Stimulated activated naive CD8-positive, alpha-beta T cell treated with anti-CD3 and anti-CD28 coated beads, Interleukin-15, Interleukin-2, amounts not matched to agents 100 ng/mL and 50 ng/mL, for 24 hours (primary cell): ENCODE results near the gene AVPR1B.
A peak's percentile ranks its signal among the peaks of the same experiment; 100 is the strongest.
"Not testable (repeated sequence)": the region's sequence is repeated elsewhere in the genome, so short reads cannot be mapped to it uniquely, and the experiment has no call there.

Experiments
- H3K27ac Mint-ChIP-seq: one replicate; pipeline ENCODE4 v1.8.0; 2021; ENCODE audit warnings: mild to moderate bottlenecking, mixed read lengths
- H3K27me3 Mint-ChIP-seq: one replicate; pipeline ENCODE4 v1.8.0; 2021; ENCODE audit warnings: mixed read lengths
- H3K36me3 Mint-ChIP-seq: one replicate; pipeline ENCODE4 v1.8.0; 2021; ENCODE audit warnings: low read depth, mixed read lengths
- H3K4me1 Mint-ChIP-seq: one replicate; pipeline ENCODE4 v1.8.0; 2021; ENCODE audit warnings: low read depth, mixed read lengths
- H3K4me3 Mint-ChIP-seq: one replicate; pipeline ENCODE4 v1.8.0; 2021; ENCODE audit warnings: mild to moderate bottlenecking, mixed read lengths
- H3K9me3 Mint-ChIP-seq: one replicate; pipeline ENCODE4 v1.8.0; 2021; ENCODE audit warnings: mixed read lengths

Gene AVPR1B

GRCh38 chr1:206080026-206080820, 37.0 kb downstream of the AVPR1B start:
- Mint-ChIP-seq H3K27ac (no peak overlapping the region), H3K27me3 (no peaks in the 10 kb centered on the region), H3K4me3 (no peak overlapping the region), H3K36me3 (no peaks in the 10 kb centered on the region), H3K4me1 (peaks cover 24% of the 10 kb centered on the region), H3K9me3 (no peaks in the 10 kb centered on the region)

GRCh38 chr1:206079135-206079534, 38.1 kb downstream of the AVPR1B start:
- no peak overlapping the region for H3K4me3 Mint-ChIP-seq
- H3K9me3 Mint-ChIP-seq, result no peaks in the 10 kb centered on the region
- no peak overlapping the region for H3K27ac Mint-ChIP-seq
- H3K27me3 Mint-ChIP-seq, result no peaks in the 10 kb centered on the region
- no peaks in the 10 kb centered on the region for H3K36me3 Mint-ChIP-seq
- peaks cover 24% of the 10 kb centered on the region for H3K4me1 Mint-ChIP-seq

GRCh38 chr1:206075786-206076755, 41.1 kb downstream of the AVPR1B start:
- Mint-ChIP-seq H3K27me3 (no peaks in the 10 kb centered on the region), H3K36me3 (no peaks in the 10 kb centered on the region), H3K4me1 (peaks cover 16% of the 10 kb centered on the region), H3K9me3 (no peaks in the 10 kb centered on the region), H3K27ac (no peak overlapping the region), H3K4me3 (no peak overlapping the region)

GRCh38 chr1:206074839-206075238, 42.3 kb downstream of the AVPR1B start:
- Mint-ChIP-seq H3K27ac (no peak overlapping the region), H3K27me3 (no peaks in the 10 kb centered on the region), H3K4me1 (peaks cover 4% of the 10 kb centered on the region), H3K9me3 (no peaks in the 10 kb centered on the region), H3K4me3 (no peak overlapping the region), H3K36me3 (no peaks in the 10 kb centered on the region)

GRCh38 chr1:206070627-206071304, 46.4 kb downstream of the AVPR1B start:
- Mint-ChIP-seq H3K36me3 (no peaks in the 10 kb centered on the region), H3K27me3 (peaks cover 8% of the 10 kb centered on the region), H3K9me3 (no peaks in the 10 kb centered on the region), H3K4me1 (peaks cover 21% of the 10 kb centered on the region), H3K4me3 (no peak overlapping the region), H3K27ac (no peak overlapping the region)

GRCh38 chr1:206068314-206068713, 48.9 kb downstream of the AVPR1B start:
- H3K4me3 Mint-ChIP-seq, result no peak overlapping the region
- H3K27ac Mint-ChIP-seq, result peak overlapping the region; percentile 4
- H3K9me3 Mint-ChIP-seq, result no peaks in the 10 kb centered on the region
- peaks cover 8% of the 10 kb centered on the region for H3K27me3 Mint-ChIP-seq
- H3K36me3 Mint-ChIP-seq, result no peaks in the 10 kb centered on the region
- H3K4me1 Mint-ChIP-seq, result peaks cover 21% of the 10 kb centered on the region

GRCh38 chr1:206067486-206068227, 49.5 kb downstream of the AVPR1B start:
- Mint-ChIP-seq H3K27me3 (peaks cover 8% of the 10 kb centered on the region), H3K36me3 (no peaks in the 10 kb centered on the region), H3K4me3 (no peak overlapping the region), H3K4me1 (peaks cover 21% of the 10 kb centered on the region), H3K9me3 (no peaks in the 10 kb centered on the region), H3K27ac (peak overlapping the region; percentile 4)

GRCh38 chr1:206066479-206067171, 50.6 kb downstream of the AVPR1B start:
- Mint-ChIP-seq H3K27me3 (peaks cover 8% of the 10 kb centered on the region), H3K4me1 (peaks cover 21% of the 10 kb centered on the region), H3K4me3 (no peak overlapping the region), H3K27ac (peak overlapping the region; percentile 55), H3K9me3 (no peaks in the 10 kb centered on the region), H3K36me3 (no peaks in the 10 kb centered on the region)

GRCh38 chr1:206065547-206066145, 51.5 kb downstream of the AVPR1B start:
- H3K27ac Mint-ChIP-seq, result no peak overlapping the region
- H3K4me1 Mint-ChIP-seq, result peaks cover 21% of the 10 kb centered on the region
- H3K9me3 Mint-ChIP-seq, result no peaks in the 10 kb centered on the region
- H3K4me3 Mint-ChIP-seq, result no peak overlapping the region
- no peaks in the 10 kb centered on the region for H3K36me3 Mint-ChIP-seq
- H3K27me3 Mint-ChIP-seq, result peaks cover 8% of the 10 kb centered on the region

GRCh38 chr1:206064501-206064900, 52.7 kb downstream of the AVPR1B start:
- not testable (repeated sequence) for H3K27me3 Mint-ChIP-seq, H3K36me3 Mint-ChIP-seq, H3K4me3 Mint-ChIP-seq, H3K9me3 Mint-ChIP-seq, H3K27ac Mint-ChIP-seq
- H3K4me1 Mint-ChIP-seq, result peaks cover 21% of the 10 kb centered on the region

- H3K36me3 Mint-ChIP-seq, H3K9me3 Mint-ChIP-seq, H3K4me3 Mint-ChIP-seq, H3K27ac Mint-ChIP-seq, H3K27me3 Mint-ChIP-seq: not testable (repeated sequence)
- H3K4me1 Mint-ChIP-seq, result peaks cover 21% of the 10 kb centered on the region
These were observed 53.2 kb downstream of the AVPR1B start for GRCh38 chr1:206064001-206064400.

- H3K36me3 Mint-ChIP-seq, result no peaks in the 10 kb centered on the region
- H3K9me3 Mint-ChIP-seq, result no peaks in the 10 kb centered on the region
- H3K27ac Mint-ChIP-seq, result no peak overlapping the region
- peaks cover 8% of the 10 kb centered on the region for H3K27me3 Mint-ChIP-seq
- H3K4me1 Mint-ChIP-seq, result peaks cover 12% of the 10 kb centered on the region
- no peak overlapping the region for H3K4me3 Mint-ChIP-seq
These were observed 54.7 kb downstream of the AVPR1B start for GRCh38 chr1:206062464-206062863.

GRCh38 chr1:206060844-206061243, 56.3 kb downstream of the AVPR1B start:
- Mint-ChIP-seq H3K4me1 (peaks cover 3% of the 10 kb centered on the region), H3K27ac (no peak overlapping the region), H3K4me3 (no peak overlapping the region), H3K36me3 (no peaks in the 10 kb centered on the region), H3K9me3 (no peaks in the 10 kb centered on the region), H3K27me3 (peaks cover 6% of the 10 kb centered on the region)
